GM19023 (cell line): ENCODE measurements around the gene CYP26B1.

ENCODE experiments used
- ATAC-seq: cut with Tn5 transposase; IDR thresholded peaks from one replicate; pipeline ENCODE4 v1.9.1; 2021; ENCODE audit warnings: mild to moderate bottlenecking, moderate library complexity; ENCODE audit not compliant: unreplicated experiment

CYP26B1 gene

GRCh38 chr2:72147303-72147971 lies at the start of gene CYP26B1:
CYP26B1 (minus strand) TSS chr2:72147862; CDS start chr2:72147834, 28 bp downstream.
- no peak for ATAC-seq

- ATAC-seq, result no peak
Observed at GRCh38 chr2:72193723-72194122, 46.1 kb upstream of the CYP26B1 start.

- no peak for ATAC-seq
Observed at GRCh38 chr2:72191441-72191840, 43.8 kb upstream of the CYP26B1 start.

- no peak for ATAC-seq
Observed at GRCh38 chr2:72185206-72185605, 37.5 kb upstream of the CYP26B1 start.

- no peak for ATAC-seq
Observed at GRCh38 chr2:72183466-72183865, 35.8 kb upstream of the CYP26B1 start.

- ATAC-seq, result no peak
Observed at GRCh38 chr2:72183016-72183415, 35.4 kb upstream of the CYP26B1 start.

- ATAC-seq, result no peak
Observed at GRCh38 chr2:72182547-72182946, 34.9 kb upstream of the CYP26B1 start.

GRCh38 chr2:72181616-72182015 lies 34.0 kb upstream of the CYP26B1 start:
- no peak for ATAC-seq

- no peak for ATAC-seq
Observed at GRCh38 chr2:72180351-72180750, 32.7 kb upstream of the CYP26B1 start.

- ATAC-seq, result no peak
Observed at GRCh38 chr2:72178551-72178950, 30.9 kb upstream of the CYP26B1 start.

- ATAC-seq, result no peak
Observed at GRCh38 chr2:72176281-72176680, 28.6 kb upstream of the CYP26B1 start.

GRCh38 chr2:72175636-72176035 lies 28.0 kb upstream of the CYP26B1 start:
- ATAC-seq, result no peak

- ATAC-seq, result no peak
Observed at GRCh38 chr2:72173640-72174321, 26.1 kb upstream of the CYP26B1 start.

- ATAC-seq, result no peak
Observed at GRCh38 chr2:72172478-72172877, 24.8 kb upstream of the CYP26B1 start.

GRCh38 chr2:72166279-72166678 lies 18.6 kb upstream of the CYP26B1 start:
- no peak for ATAC-seq

GRCh38 chr2:72165792-72166191 lies 18.1 kb upstream of the CYP26B1 start:
- no peak for ATAC-seq

GRCh38 chr2:72162574-72162973 lies 14.9 kb upstream of the CYP26B1 start:
- no peak for ATAC-seq

- no peak for ATAC-seq
Observed at GRCh38 chr2:72159211-72159993, 11.7 kb upstream of the CYP26B1 start.

- no peak for ATAC-seq
Observed at GRCh38 chr2:72157871-72158771, 10.5 kb upstream of the CYP26B1 start.

- ATAC-seq, result no peak
Observed at GRCh38 chr2:72156872-72157271, 9.2 kb upstream of the CYP26B1 start.

- no peak for ATAC-seq
Observed at GRCh38 chr2:72155737-72156136, 8.1 kb upstream of the CYP26B1 start.
